ENCODE data around the gene CELF4. TPM values are rescaled to one million over a fixed set of nuclear protein-coding genes. Genes with fewer than 3 reads are reported as not detected.

CELF4 gene
- total RNA-seq, 1 experiment from 2014 or later, result not detected

DNA sequence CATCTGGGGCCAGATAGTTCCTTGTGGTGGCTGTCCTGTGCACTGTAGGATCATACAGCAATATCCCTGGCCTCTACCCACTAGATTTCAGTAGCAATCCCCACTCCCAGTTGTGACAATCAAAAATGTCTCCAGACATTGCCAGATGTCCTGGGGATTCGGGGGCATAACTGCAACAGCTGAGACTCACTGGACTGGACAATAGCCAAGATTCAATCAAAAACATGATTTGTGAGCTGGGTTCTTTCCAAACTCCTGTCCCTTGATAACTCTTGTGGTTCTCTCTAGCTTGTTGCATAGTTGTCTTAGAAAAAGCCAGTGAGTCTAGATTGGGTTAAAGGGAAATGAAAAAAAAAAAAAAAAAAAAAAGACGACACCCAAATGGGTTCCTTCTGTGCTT is 293.4 kb downstream of the CELF4 start:
- in situ Hi-C loops (cut with HindIII; ENCODE audit: low pct_unique_long_range_greater_than_20kb, low sequenced_read_pairs) (no loop called here), intact Hi-C loops (cut with micrococcal nuclease; ENCODE audit: unreplicated experiment) (no loop called here)
- ChIA-PET CTCF (no interaction called here), POLR2A (no interaction called here)
- Histone ChIP-seq H3K4me3 (ENCODE audit: low read depth in 2 of 2, low read length in 2 of 2) (no peak overlapping the region), H3K9me3 (ENCODE audit: control insufficient read depth, insufficient read depth, low read depth, low read length) (no peaks in the 10 kb centered on the region), H3K36me3 (ENCODE audit: control insufficient read depth, insufficient read depth, low read length) (no peaks in the 10 kb centered on the region), H3K27ac (ENCODE audit: low read length) (no peak overlapping the region), H3K27me3 (ENCODE audit: control insufficient read depth, insufficient read depth, low read length) (no peaks in the 10 kb centered on the region), H3K4me1 (ENCODE audit: control insufficient read depth, insufficient read depth, low read length) (no peaks in the 10 kb centered on the region)
- TF ChIP-seq POLR2AphosphoS5 (IDR thresholded peaks at IDR 0.05; ENCODE audit: low read depth, low read length) (no peak), TCF7L2 (IDR thresholded peaks at IDR 0.05; ENCODE audit: low read depth, low read length) (no peak), SIN3A (IDR thresholded peaks at IDR 0.05; ENCODE audit: borderline replicate concordance, insufficient read depth, low read depth, low read length) (no peak)
- TF ChIP-seq, protein P1, sequence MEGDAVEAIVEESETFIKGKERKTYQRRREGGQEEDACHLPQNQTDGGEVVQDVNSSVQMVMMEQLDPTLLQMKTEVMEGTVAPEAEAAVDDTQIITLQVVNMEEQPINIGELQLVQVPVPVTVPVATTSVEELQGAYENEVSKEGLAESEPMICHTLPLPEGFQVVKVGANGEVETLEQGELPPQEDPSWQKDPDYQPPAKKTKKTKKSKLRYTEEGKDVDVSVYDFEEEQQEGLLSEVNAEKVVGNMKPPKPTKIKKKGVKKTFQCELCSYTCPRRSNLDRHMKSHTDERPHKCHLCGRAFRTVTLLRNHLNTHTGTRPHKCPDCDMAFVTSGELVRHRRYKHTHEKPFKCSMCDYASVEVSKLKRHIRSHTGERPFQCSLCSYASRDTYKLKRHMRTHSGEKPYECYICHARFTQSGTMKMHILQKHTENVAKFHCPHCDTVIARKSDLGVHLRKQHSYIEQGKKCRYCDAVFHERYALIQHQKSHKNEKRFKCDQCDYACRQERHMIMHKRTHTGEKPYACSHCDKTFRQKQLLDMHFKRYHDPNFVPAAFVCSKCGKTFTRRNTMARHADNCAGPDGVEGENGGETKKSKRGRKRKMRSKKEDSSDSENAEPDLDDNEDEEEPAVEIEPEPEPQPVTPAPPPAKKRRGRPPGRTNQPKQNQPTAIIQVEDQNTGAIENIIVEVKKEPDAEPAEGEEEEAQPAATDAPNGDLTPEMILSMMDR (IDR thresholded peaks at IDR 0.05), result no peak
- TF ChIP-seq, protein P2, sequence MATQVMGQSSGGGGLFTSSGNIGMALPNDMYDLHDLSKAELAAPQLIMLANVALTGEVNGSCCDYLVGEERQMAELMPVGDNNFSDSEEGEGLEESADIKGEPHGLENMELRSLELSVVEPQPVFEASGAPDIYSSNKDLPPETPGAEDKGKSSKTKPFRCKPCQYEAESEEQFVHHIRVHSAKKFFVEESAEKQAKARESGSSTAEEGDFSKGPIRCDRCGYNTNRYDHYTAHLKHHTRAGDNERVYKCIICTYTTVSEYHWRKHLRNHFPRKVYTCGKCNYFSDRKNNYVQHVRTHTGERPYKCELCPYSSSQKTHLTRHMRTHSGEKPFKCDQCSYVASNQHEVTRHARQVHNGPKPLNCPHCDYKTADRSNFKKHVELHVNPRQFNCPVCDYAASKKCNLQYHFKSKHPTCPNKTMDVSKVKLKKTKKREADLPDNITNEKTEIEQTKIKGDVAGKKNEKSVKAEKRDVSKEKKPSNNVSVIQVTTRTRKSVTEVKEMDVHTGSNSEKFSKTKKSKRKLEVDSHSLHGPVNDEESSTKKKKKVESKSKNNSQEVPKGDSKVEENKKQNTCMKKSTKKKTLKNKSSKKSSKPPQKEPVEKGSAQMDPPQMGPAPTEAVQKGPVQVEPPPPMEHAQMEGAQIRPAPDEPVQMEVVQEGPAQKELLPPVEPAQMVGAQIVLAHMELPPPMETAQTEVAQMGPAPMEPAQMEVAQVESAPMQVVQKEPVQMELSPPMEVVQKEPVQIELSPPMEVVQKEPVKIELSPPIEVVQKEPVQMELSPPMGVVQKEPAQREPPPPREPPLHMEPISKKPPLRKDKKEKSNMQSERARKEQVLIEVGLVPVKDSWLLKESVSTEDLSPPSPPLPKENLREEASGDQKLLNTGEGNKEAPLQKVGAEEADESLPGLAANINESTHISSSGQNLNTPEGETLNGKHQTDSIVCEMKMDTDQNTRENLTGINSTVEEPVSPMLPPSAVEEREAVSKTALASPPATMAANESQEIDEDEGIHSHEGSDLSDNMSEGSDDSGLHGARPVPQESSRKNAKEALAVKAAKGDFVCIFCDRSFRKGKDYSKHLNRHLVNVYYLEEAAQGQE (IDR thresholded peaks at IDR 0.05; ENCODE audit: insufficient read depth in 1 of 2, low read depth in 2 of 2, low read length in 1 of 2), result no peak
- DNase-seq (ENCODE audit: low read depth, low spot score) (no peak), ATAC-seq (no peak)
- BruUV-seq (replicated peaks), result no TSS peak

GRCh38 chr18:37270666-37271052 is 294.9 kb downstream of the CELF4 start:
- H3K4me1 ChIP-seq (ENCODE audit: control insufficient read depth, insufficient read depth, low read length), result no peaks in the 10 kb centered on the region
- H3K27ac ChIP-seq (ENCODE audit: low read length), result no peak overlapping the region
- TF ChIP-seq, protein P2 (IDR thresholded peaks at IDR 0.05; ENCODE audit: insufficient read depth in 1 of 2, low read depth in 2 of 2, low read length in 1 of 2), result 0 out of 4 replicates have a peak, but pooled peaks of 1 of the 2 experiments have one; percentile 55
- no peak for TF ChIP-seq TCF7L2 (IDR thresholded peaks at IDR 0.05; ENCODE audit: low read depth, low read length)
- BruUV-seq (replicated peaks), result no TSS peak
- H3K27me3 ChIP-seq (ENCODE audit: control insufficient read depth, insufficient read depth, low read length), result no peaks in the 10 kb centered on the region
- ChIA-PET POLR2A (no interaction called here), CTCF (no interaction called here)
- H3K9me3 ChIP-seq (ENCODE audit: control insufficient read depth, insufficient read depth, low read depth, low read length), result no peaks in the 10 kb centered on the region
- DNase-seq (ENCODE audit: low read depth, low spot score) (no peak), ATAC-seq (no peak)
- intact Hi-C loops (cut with micrococcal nuclease; ENCODE audit: unreplicated experiment), result no loop called here
- in situ Hi-C loops (cut with HindIII; ENCODE audit: low pct_unique_long_range_greater_than_20kb, low sequenced_read_pairs), result no loop called here
- H3K4me3 ChIP-seq (ENCODE audit: low read depth in 2 of 2, low read length in 2 of 2), result no peak overlapping the region
- H3K36me3 ChIP-seq (ENCODE audit: control insufficient read depth, insufficient read depth, low read length), result no peaks in the 10 kb centered on the region
